ENCODE measurements around the gene NCK2.
"Not testable (repeated sequence)": the region's sequence is repeated elsewhere in the genome, so short reads cannot be mapped to it uniquely, and the experiment has no call there.

Gene NCK2

GRCh38 chr2:105893011-105893995 is 148.6 kb downstream of the NCK2 start:
- no peak for DNase-seq (ENCODE audit: low read depth in 2 of 2)

- no peak for DNase-seq (ENCODE audit: low read depth in 2 of 2)
These were observed 149.7 kb downstream of the NCK2 start for GRCh38 chr2:105894327-105894944.

- DNase-seq (ENCODE audit: low read depth in 2 of 2) = no peak
These were observed 151.5 kb downstream of the NCK2 start for GRCh38 chr2:105895990-105896764.

- DNase-seq (ENCODE audit: low read depth in 2 of 2) = no peak
These were observed 152.1 kb downstream of the NCK2 start for GRCh38 chr2:105896765-105897163.

- DNase-seq (ENCODE audit: low read depth in 2 of 2) = not testable (repeated sequence)
These were observed 153.0 kb downstream of the NCK2 start for GRCh38 chr2:105897694-105898093.

- DNase-seq (ENCODE audit: low read depth in 2 of 2) = no peak
These were observed 158.5 kb downstream of the NCK2 start for GRCh38 chr2:105903051-105903674.

GRCh38 chr2:105904938-105905337 is 160.2 kb downstream of the NCK2 start:
- DNase-seq (ENCODE audit: low read depth in 2 of 2) = no peak

GRCh38 chr2:105906481-105906880 is 161.8 kb downstream of the NCK2 start:
- no peak for DNase-seq (ENCODE audit: low read depth in 2 of 2)

GRCh38 chr2:105907184-105907583 is 162.5 kb downstream of the NCK2 start:
- DNase-seq (ENCODE audit: low read depth in 2 of 2) = no peak

GRCh38 chr2:105909215-105909614 is 164.5 kb downstream of the NCK2 start:
- DNase-seq (ENCODE audit: low read depth in 2 of 2) = no peak

GRCh38 chr2:105910497-105911238 is 166.0 kb downstream of the NCK2 start:
- DNase-seq (ENCODE audit: low read depth in 2 of 2) = no peak

- DNase-seq (ENCODE audit: low read depth in 2 of 2) = no peak
These were observed 166.7 kb downstream of the NCK2 start for GRCh38 chr2:105911425-105911824.

GRCh38 chr2:105912081-105912480 is 167.4 kb downstream of the NCK2 start:
- DNase-seq (ENCODE audit: low read depth in 2 of 2) = no peak

GRCh38 chr2:105915005-105915558 is 170.4 kb downstream of the NCK2 start:
- DNase-seq (ENCODE audit: low read depth in 2 of 2) = no peak

GRCh38 chr2:105917226-105917625 is 172.5 kb downstream of the NCK2 start:
- DNase-seq (ENCODE audit: low read depth in 2 of 2) = no peak

GRCh38 chr2:105917688-105918087 is 173.0 kb downstream of the NCK2 start:
- DNase-seq (ENCODE audit: low read depth in 2 of 2) = no peak

GRCh38 chr2:105919191-105919811 is 174.6 kb downstream of the NCK2 start:
- DNase-seq (ENCODE audit: low read depth in 2 of 2) = no peak

GRCh38 chr2:105919826-105920225 is 175.1 kb downstream of the NCK2 start:
- peak; percentile 29 to 35 for DNase-seq (ENCODE audit: low read depth in 2 of 2)

GRCh38 chr2:105924271-105924670 is 179.6 kb downstream of the NCK2 start:
- DNase-seq (ENCODE audit: low read depth in 2 of 2) = no peak

- no peak for DNase-seq (ENCODE audit: low read depth in 2 of 2)
These were observed 180.2 kb downstream of the NCK2 start for GRCh38 chr2:105924932-105925331.
